Vagina (tissue), 2 donors: Measurements from ENCODE around the gene CENPU.

Source experiments
- POLR2AphosphoS5 ChIP-seq, 2 donors: sonication (generic); formaldehyde crosslinking; IDR thresholded peaks; one replicate each; pipeline ENCODE4 v1.9.0; 2017; ENCODE audit warnings: antibody characterized with exemption in 2 of 2, mild to moderate bottlenecking in 2 of 2, low read depth in 1 of 2; ENCODE audit not compliant: insufficient read depth in 1 of 2
- TF ChIP-seq, protein P1 (sequence below), 3 experiments: fragments of 450-650 bp in 2 of 3; fragments of 200-600 bp in 1 of 3; sonication (generic) in 1 of 3; IDR thresholded peaks; one replicate each; pipeline ENCODE4 v1.5.1; 2017 to 2019; ENCODE audit warnings: antibody characterized with exemption in 3 of 3, mild to moderate bottlenecking in 2 of 3, moderate library complexity in 2 of 3

- TF ChIP-seq, protein P1, sequence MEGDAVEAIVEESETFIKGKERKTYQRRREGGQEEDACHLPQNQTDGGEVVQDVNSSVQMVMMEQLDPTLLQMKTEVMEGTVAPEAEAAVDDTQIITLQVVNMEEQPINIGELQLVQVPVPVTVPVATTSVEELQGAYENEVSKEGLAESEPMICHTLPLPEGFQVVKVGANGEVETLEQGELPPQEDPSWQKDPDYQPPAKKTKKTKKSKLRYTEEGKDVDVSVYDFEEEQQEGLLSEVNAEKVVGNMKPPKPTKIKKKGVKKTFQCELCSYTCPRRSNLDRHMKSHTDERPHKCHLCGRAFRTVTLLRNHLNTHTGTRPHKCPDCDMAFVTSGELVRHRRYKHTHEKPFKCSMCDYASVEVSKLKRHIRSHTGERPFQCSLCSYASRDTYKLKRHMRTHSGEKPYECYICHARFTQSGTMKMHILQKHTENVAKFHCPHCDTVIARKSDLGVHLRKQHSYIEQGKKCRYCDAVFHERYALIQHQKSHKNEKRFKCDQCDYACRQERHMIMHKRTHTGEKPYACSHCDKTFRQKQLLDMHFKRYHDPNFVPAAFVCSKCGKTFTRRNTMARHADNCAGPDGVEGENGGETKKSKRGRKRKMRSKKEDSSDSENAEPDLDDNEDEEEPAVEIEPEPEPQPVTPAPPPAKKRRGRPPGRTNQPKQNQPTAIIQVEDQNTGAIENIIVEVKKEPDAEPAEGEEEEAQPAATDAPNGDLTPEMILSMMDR (IDR thresholded peaks at IDR 0.05): peak in 2 of 3 experiments; percentile 17 to 30
- peak; percentile 31 to 86 for TF ChIP-seq POLR2AphosphoS5 (IDR thresholded peaks at IDR 0.05; ENCODE audit: insufficient read depth in 1 of 2, low read depth in 1 of 2)
These were observed 84.6 kb downstream of the CENPU start, which contains the start of the genes CASP3 and PRIMPOL for GRCh38 chr4:184649026-184649970.
